Right lobe of liver (tissue), 6 donors: ENCODE data around the gene NCOA1. TPM values are rescaled to one million over a fixed set of nuclear protein-coding genes. Genes with fewer than 3 reads are reported as not detected.

ENCODE experiments used
- ATAC-seq, 4 donors: fragments of 200-7000 bp; cut with Tn5 transposase; one replicate each; pipeline ENCODE4 v1.9.1; 2020; ENCODE audit warnings: mild to moderate bottlenecking in 4 of 4, moderate library complexity in 4 of 4
- DNase-seq, 3 donors: peaks; one replicate each; pipeline ENCODE4 v3.0.0-alpha.2; 2020
- H3K27ac ChIP-seq, 3 donors: fragments of 200-600 bp; one replicate each; pipeline ENCODE4 v1.8.0; 2022
- H3K27me3 ChIP-seq, 2 donors: fragments of 200-600 bp; one replicate each; pipeline ENCODE4 v1.8.0; 2022
- H3K36me3 ChIP-seq, 4 donors: fragments of 200-600 bp; sonication (generic) in 1 of 4; one replicate each; pipeline versions ENCODE4 v1.5.1 to v1.8.0; 2017 to 2022; ENCODE audit warnings: control low read depth in 1 of 4
- H3K4me1 ChIP-seq, 4 donors: fragments of 200-600 bp; sonication (generic) in 1 of 4; one replicate each; pipeline versions ENCODE4 v1.5.1 to v1.8.0; 2017 to 2022; ENCODE audit warnings: control low read depth in 1 of 4
- H3K4me3 ChIP-seq, 3 donors: fragments of 200-600 bp; one replicate each; pipeline ENCODE4 v1.8.0; 2022
- H3K9me3 ChIP-seq, 4 donors: fragments of 200-600 bp; sonication (generic) in 1 of 4; one replicate each; pipeline versions ENCODE4 v1.5.1 to v1.8.0; 2017 to 2022; ENCODE audit warnings: control low read depth in 1 of 4
- POLR2A ChIP-seq: fragments of 450-650 bp; IDR thresholded peaks from one replicate; pipeline ENCODE4 v1.6.1; 2017; ENCODE audit warnings: antibody characterized with exemption, mild to moderate bottlenecking
- WGBS: methylation state at CpG from one replicate; pipeline ENCODE4 v1.1.6; 2018; ENCODE audit warnings: low coverage, low lambda C conversion rate; ENCODE audit not compliant: insufficient coverage; ENCODE audit errors: missing lambda C conversion rate; 5-methylcytosine and 5-hydroxymethylcytosine counted together
- intact Hi-C, 2 donors: fragments of 100-400 bp; cut with DNase I; formaldehyde crosslinking; loops; one replicate each; pipeline versions ENCODE4 v1.11.2 to v1.14.1; 2022
- total RNA-seq, 6 experiments: library from RNA; depleted of rRNA in 2 of 6; stranded (reverse); fragments of >200 nt in 2 of 6; fragmentation: NEBNext Ultra II Directional in 3 of 6; extraction: Animal tissue kit (Norgen Biotek cat#: 25700) in 3 of 6; gene quantifications; one replicate each; pipeline versions ENCODE4 v1.1.0 to v1.2.4, GENCODE V29; 2016 to 2023
- TF ChIP-seq, protein P1 (sequence below), 4 donors: fragments of 200-600 bp in 3 of 4; fragments of 450-650 bp in 1 of 4; IDR thresholded peaks; one replicate each; pipeline versions ENCODE4 v1.5.1 to v1.8.0; 2016 to 2022; ENCODE audit warnings: antibody characterized with exemption in 4 of 4, mild to moderate bottlenecking in 2 of 4
- donor health status: DM: no; HTN: yes; CAD: no.
- donor health status: DM: no; HTN: no; CAD: no.
- donor health status: DM: no; HTN: no; CAD: no.
- donor health status: DM: no; HTN: yes; CAD: no.
- donor health status: DM: no; HTN: yes; CAD: no.

Gene NCOA1
- total RNA-seq, 6 experiments from 2014 or later = 13.5 to 18.9 (median 16.4) TPM

DNA sequence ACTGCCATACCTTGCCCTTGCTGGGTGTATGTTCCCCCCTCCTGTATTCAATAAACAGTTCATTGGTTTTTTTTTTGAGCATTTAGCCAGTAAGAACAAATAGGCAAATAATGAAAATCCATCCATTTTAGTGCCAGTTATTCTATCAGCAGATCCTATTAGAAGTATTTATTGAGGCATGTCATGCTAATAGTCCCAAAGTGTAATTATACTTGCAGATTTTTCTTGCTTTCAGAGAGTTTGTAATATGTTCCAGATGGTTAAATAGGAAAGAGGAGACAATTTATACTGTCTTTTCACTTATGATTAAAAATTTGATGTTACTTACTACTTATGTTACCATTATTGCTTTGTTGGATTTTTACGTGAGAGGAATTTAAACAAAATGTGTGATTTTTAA lies 127.6 kb downstream of the NCOA1 start:
- no peaks in the 10 kb centered on the region for H3K4me1 ChIP-seq
- intact Hi-C loops = no loop called here
- H3K27ac ChIP-seq = no peak overlapping the region
- H3K9me3 ChIP-seq = no peaks in the 10 kb centered on the region
- no peak for ATAC-seq
- no peak overlapping the region for H3K4me3 ChIP-seq
- no peaks in the 10 kb centered on the region for H3K27me3 ChIP-seq
- TF ChIP-seq POLR2A = no peak
- TF ChIP-seq, protein P1, sequence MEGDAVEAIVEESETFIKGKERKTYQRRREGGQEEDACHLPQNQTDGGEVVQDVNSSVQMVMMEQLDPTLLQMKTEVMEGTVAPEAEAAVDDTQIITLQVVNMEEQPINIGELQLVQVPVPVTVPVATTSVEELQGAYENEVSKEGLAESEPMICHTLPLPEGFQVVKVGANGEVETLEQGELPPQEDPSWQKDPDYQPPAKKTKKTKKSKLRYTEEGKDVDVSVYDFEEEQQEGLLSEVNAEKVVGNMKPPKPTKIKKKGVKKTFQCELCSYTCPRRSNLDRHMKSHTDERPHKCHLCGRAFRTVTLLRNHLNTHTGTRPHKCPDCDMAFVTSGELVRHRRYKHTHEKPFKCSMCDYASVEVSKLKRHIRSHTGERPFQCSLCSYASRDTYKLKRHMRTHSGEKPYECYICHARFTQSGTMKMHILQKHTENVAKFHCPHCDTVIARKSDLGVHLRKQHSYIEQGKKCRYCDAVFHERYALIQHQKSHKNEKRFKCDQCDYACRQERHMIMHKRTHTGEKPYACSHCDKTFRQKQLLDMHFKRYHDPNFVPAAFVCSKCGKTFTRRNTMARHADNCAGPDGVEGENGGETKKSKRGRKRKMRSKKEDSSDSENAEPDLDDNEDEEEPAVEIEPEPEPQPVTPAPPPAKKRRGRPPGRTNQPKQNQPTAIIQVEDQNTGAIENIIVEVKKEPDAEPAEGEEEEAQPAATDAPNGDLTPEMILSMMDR (IDR thresholded peaks at IDR 0.05) = no peak
- WGBS = 92% methylated on average over 1 of the region's 1 CpG
- DNase-seq = no peak
- no peaks in the 10 kb centered on the region for H3K36me3 ChIP-seq

DNA sequence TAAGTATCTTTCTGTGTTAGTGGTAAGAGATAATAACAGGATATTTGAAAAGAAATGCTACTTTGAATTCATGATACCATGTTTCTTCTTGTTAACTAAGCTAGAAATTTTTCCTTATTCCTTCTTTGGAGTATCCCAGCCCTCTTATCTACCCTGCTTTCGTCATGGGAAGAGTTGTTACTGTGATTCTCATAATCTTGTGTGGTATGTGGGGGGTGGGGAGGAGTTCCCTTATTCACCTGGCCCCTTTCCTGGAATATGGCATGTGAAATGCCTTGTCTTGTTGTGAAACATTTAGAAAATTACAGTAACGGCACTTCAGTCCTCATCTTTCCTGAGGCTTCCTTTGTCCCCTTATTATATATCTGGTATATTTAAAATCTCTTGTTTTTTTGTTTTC lies 129.9 kb downstream of the NCOA1 start:
- H3K9me3 ChIP-seq = no peaks in the 10 kb centered on the region
- 88% methylated on average over 2 of the region's 2 CpGs for WGBS
- H3K27me3 ChIP-seq = no peaks in the 10 kb centered on the region
- no peaks in the 10 kb centered on the region for H3K36me3 ChIP-seq
- ATAC-seq (no peak), DNase-seq (no peak)
- intact Hi-C loops = no loop called here
- no peak overlapping the region for H3K4me3 ChIP-seq
- no peak for TF ChIP-seq POLR2A
- TF ChIP-seq, protein P1 (IDR thresholded peaks at IDR 0.05) = no peak
- H3K4me1 ChIP-seq = no peaks in the 10 kb centered on the region
- no peak overlapping the region for H3K27ac ChIP-seq

DNA sequence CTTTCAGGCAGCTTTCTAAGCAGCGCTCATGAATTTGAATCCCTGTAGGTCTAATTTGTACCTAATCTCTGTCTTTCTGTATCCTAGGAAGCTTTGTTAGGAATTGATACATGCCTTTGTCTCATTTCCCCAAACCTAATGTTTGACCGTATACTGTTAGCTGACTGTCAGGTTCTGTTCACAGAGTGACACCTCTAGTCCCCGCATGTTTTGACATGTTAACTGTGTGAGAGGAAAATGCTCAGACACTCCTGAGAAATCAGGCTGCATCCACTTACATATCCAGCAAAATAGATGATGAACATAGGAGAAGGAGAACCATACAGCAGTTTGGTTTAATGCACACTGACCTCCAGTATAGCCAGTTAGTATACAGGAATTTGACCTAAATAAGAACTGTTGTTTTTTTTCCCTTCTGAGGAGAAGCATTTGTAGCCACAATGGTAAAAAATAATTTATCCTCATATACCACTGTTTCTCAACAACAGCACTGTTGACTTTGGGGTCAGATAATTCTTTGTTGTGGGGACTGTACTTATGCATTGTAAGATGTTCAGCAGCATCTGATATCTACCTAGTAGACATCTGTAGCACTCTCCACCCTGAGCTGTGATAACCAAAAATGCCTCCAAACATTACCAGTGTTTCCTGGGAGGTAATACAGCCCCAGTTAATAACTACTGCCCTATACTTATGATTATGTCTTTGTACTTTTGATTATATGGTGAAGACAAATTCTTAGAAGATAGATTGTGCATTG lies 130.9 kb downstream of the NCOA1 start:
- ATAC-seq (no peak), DNase-seq (no peak)
- TF ChIP-seq, protein P1 (IDR thresholded peaks at IDR 0.05) = no peak
- no peaks in the 10 kb centered on the region for H3K36me3 ChIP-seq
- H3K4me3 ChIP-seq = no peak overlapping the region
- intact Hi-C loops = no loop called here
- no peak overlapping the region for H3K27ac ChIP-seq
- no peaks in the 10 kb centered on the region for H3K9me3 ChIP-seq
- no peaks in the 10 kb centered on the region for H3K4me1 ChIP-seq
- WGBS = 93% methylated on average over 2 of the region's 3 CpGs
- no peaks in the 10 kb centered on the region for H3K27me3 ChIP-seq

DNA sequence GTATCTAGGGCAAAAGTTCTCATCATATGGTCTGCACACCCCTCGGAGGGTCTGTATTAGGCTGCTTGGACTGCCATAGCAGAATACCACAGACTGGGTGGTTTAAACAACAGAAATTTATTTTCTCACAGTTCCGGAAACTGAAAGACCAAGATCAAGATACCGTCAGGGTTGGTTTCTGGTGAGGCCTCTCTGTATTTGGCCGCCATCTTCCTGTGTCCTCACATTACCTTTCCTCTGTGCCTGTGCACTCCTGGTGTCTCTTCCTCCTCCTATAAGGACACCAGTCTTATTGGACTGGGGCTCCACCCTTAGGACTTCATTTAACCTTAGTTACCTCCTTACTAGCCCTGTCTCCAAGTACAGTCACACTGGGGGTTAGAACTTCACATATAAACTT lies 132.5 kb downstream of the NCOA1 start:
- TF ChIP-seq, protein P1 (IDR thresholded peaks at IDR 0.05) = no peak
- no peak for TF ChIP-seq POLR2A
- Histone ChIP-seq H3K4me1 (no peaks in the 10 kb centered on the region), H3K27ac (no peak overlapping the region), H3K36me3 (no peaks in the 10 kb centered on the region), H3K4me3 (no peak overlapping the region), H3K27me3 (no peaks in the 10 kb centered on the region), H3K9me3 (no peaks in the 10 kb centered on the region)
- ATAC-seq = no peak
- 92% methylated on average over 1 of the region's 4 CpGs for WGBS
- DNase-seq = no peak
- intact Hi-C loops = no loop called here
